A673 (cell line): Measurements from ENCODE around the gene COPZ1. TPM values are rescaled to one million over a fixed set of nuclear protein-coding genes. Genes with fewer than 3 reads are reported as not detected.
"Not testable (repeated sequence)": the region's sequence is repeated elsewhere in the genome, so short reads cannot be mapped to it uniquely, and the experiment has no call there.

Experiments
- BruUV-seq: library from RNA; stranded (reverse); fragments of 400-500 nt; replicated peaks from 2 replicates; lab custom pipeline; 2021; lab: Mats Ljungman, UMichigan
- CTCF ChIA-PET: fragments of 300-600 bp; sonication (Branson Sonifier 250); formaldehyde crosslinking; loops from one replicate; lab custom pipeline; 2022; ENCODE audit warnings: antibody characterized with exemption; lab: Charles Lee
- POLR2A ChIA-PET: fragments of 300-600 bp; sonication (Branson Sonifier 250); formaldehyde crosslinking; loops from one replicate; lab custom pipeline; 2022; ENCODE audit warnings: antibody characterized with exemption; ENCODE audit not compliant: low non-redundant PET; lab: Charles Lee
- DNase-seq: peaks from one replicate; pipeline ENCODE4 v3.0.0-alpha.2; 2015; ENCODE audit warnings: low spot score
- H3K27ac ChIP-seq: fragments of 200-600 bp; sonication (generic); 2 replicates; pipeline ENCODE4 v1.5.1; 2016; ENCODE audit warnings: mixed run types, low read depth, mild to moderate bottlenecking, mixed read lengths, antibody characterized with exemption, low read length; ENCODE audit not compliant: poor library complexity, severe bottlenecking
- H3K27me3 ChIP-seq: fragments of 200-600 bp; sonication (generic); replicated peaks from 2 replicates; pipeline ENCODE4 v1.6.1; 2017; ENCODE audit warnings: mixed run types, low read depth, mild to moderate bottlenecking, mixed read lengths, antibody characterized with exemption, low read length; ENCODE audit not compliant: insufficient read depth, poor library complexity
- H3K36me3 ChIP-seq: fragments of 200-600 bp; sonication (generic); 2 replicates; pipeline ENCODE4 v1.6.1; 2016; ENCODE audit warnings: mixed run types, mild to moderate bottlenecking, mixed read lengths, antibody characterized with exemption, low read length; ENCODE audit not compliant: insufficient read depth, poor library complexity, severe bottlenecking
- H3K4me1 ChIP-seq: fragments of 200-600 bp; sonication (generic); 2 replicates; pipeline ENCODE4 v1.6.1; 2017; ENCODE audit warnings: mixed run types, mild to moderate bottlenecking, mixed read lengths, antibody characterized with exemption, low read length; ENCODE audit not compliant: insufficient read depth, poor library complexity, severe bottlenecking
- H3K4me3 ChIP-seq: fragments of 200-600 bp; sonication (generic); 2 replicates; pipeline ENCODE4 v1.5.1; 2016; ENCODE audit warnings: low read depth, mixed run types, mild to moderate bottlenecking, mixed read lengths, low read length; ENCODE audit not compliant: poor library complexity, severe bottlenecking
- H3K9me3 ChIP-seq: fragments of 200-600 bp; sonication (generic); 2 replicates; pipeline ENCODE4 v1.6.1; 2016; ENCODE audit warnings: mixed run types, low read depth, mild to moderate bottlenecking, mixed read lengths, antibody characterized with exemption, low read length; ENCODE audit not compliant: poor library complexity, severe bottlenecking
- CTCF ChIP-seq: fragments of 300-800, 200-600 bp; sonication (generic); conservative IDR thresholded peaks from 2 replicates; pipeline ENCODE4 v1.5.1; 2017; ENCODE audit warnings: low read depth, mild to moderate bottlenecking, antibody characterized with exemption, low read length, moderate library complexity, mixed read lengths
- EZH2 ChIP-seq: fragments of 200-600 bp; sonication (generic); IDR thresholded peaks from 2 replicates; pipeline ENCODE4 v1.6.1; 2017; ENCODE audit warnings: borderline replicate concordance, low read depth, mild to moderate bottlenecking, mixed read lengths, antibody characterized with exemption, low read length; ENCODE audit not compliant: poor library complexity, severe bottlenecking
- intact Hi-C: fragments of 100-400 bp; cut with micrococcal nuclease; formaldehyde crosslinking; loops from one replicate; pipeline ENCODE4 v1.10.0; 2022; ENCODE audit not compliant: unreplicated experiment
- total RNA-seq: library from RNA; stranded (reverse); gene quantifications from 2 replicates; pipeline ENCODE4 v1.2.3, GENCODE V29; 2021

Gene COPZ1
- total RNA-seq, 1 experiment from 2014 or later: 187 TPM

GRCh38 chr12:54306925-54307741 lies 17.8 kb upstream of the COPZ1 start:
- no peak overlapping the region for H3K4me3 ChIP-seq
- CTCF ChIA-PET: interaction anchor here (0.7 kb wide), 1 partner anchor 10 kb away, joined by 11 read pairs; no protein-coding TSS in a partner anchor
- H3K36me3 ChIP-seq: no peaks in the 10 kb centered on the region
- POLR2A ChIA-PET: interaction anchor here (0.6 kb wide), 1 partner anchor 18 kb away, joined by 4 read pairs; the partner anchor contains the start of gene COPZ1
- no peaks in the 10 kb centered on the region for H3K27me3 ChIP-seq
- H3K27ac ChIP-seq: no peak overlapping the region
- no peak for TF ChIP-seq CTCF
- no peak for TF ChIP-seq EZH2
- DNase-seq: no peak
- H3K9me3 ChIP-seq: no peaks in the 10 kb centered on the region
- intact Hi-C loops: no loop called here
- BruUV-seq: no TSS peak
- H3K4me1 ChIP-seq: no peaks in the 10 kb centered on the region

GRCh38 chr12:54311051-54311450 lies 13.9 kb upstream of the COPZ1 start:
- no peaks in the 10 kb centered on the region for H3K27me3 ChIP-seq
- H3K9me3 ChIP-seq: no peaks in the 10 kb centered on the region
- intact Hi-C loops: no loop called here
- BruUV-seq: no TSS peak
- ChIA-PET CTCF (no interaction called here), POLR2A (interaction anchor here (0.7 kb wide), 1 partner anchor 31 kb away, joined by 19 read pairs; the partner anchor contains the start of gene HNRNPA1)
- no peak for DNase-seq
- no peaks in the 10 kb centered on the region for H3K4me1 ChIP-seq
- TF ChIP-seq EZH2 (no peak), CTCF (no peak)
- no peaks in the 10 kb centered on the region for H3K36me3 ChIP-seq
- no peak overlapping the region for H3K27ac ChIP-seq
- no peak overlapping the region for H3K4me3 ChIP-seq

GRCh38 chr12:54312309-54312708 lies 12.6 kb upstream of the COPZ1 start:
- intact Hi-C loops, BruUV-seq, H3K4me1 ChIP-seq, H3K9me3 ChIP-seq, CTCF ChIA-PET, H3K27ac ChIP-seq, H3K36me3 ChIP-seq, H3K4me3 ChIP-seq, DNase-seq, POLR2A ChIA-PET, H3K27me3 ChIP-seq: not testable (repeated sequence)
